Panc1 (cell line): ENCODE data around the gene NIPBL.

Experiments
- CTCF ChIP-seq: fragments of 450-650 bp; IDR thresholded peaks from 2 replicates; pipeline ENCODE4 v1.5.1; 2017; ENCODE audit warnings: mild to moderate bottlenecking
- POLR2AphosphoS5 ChIP-seq: IDR thresholded peaks from 2 replicates; pipeline ENCODE4 v1.6.1; 2012; ENCODE audit warnings: mild to moderate bottlenecking, low read depth, low read length, moderate library complexity

- no peak for TF ChIP-seq POLR2AphosphoS5
- TF ChIP-seq CTCF = no peak
Measured at GRCh38 chr5:37086466-37087173, 210.1 kb downstream of the NIPBL start.
